NCI-H2227 treated with DMSO at 0.1 percent for 48 hours (cell line): ENCODE results near the gene NQO2.
"Not testable (repeated sequence)": the region's sequence is repeated elsewhere in the genome, so short reads cannot be mapped to it uniquely, and the experiment has no call there.

Experiments used
- DNase-seq: peaks from one replicate; lab custom pipeline; 2025; lab: John Stamatoyannopoulos, UW

NQO2 gene

DNA sequence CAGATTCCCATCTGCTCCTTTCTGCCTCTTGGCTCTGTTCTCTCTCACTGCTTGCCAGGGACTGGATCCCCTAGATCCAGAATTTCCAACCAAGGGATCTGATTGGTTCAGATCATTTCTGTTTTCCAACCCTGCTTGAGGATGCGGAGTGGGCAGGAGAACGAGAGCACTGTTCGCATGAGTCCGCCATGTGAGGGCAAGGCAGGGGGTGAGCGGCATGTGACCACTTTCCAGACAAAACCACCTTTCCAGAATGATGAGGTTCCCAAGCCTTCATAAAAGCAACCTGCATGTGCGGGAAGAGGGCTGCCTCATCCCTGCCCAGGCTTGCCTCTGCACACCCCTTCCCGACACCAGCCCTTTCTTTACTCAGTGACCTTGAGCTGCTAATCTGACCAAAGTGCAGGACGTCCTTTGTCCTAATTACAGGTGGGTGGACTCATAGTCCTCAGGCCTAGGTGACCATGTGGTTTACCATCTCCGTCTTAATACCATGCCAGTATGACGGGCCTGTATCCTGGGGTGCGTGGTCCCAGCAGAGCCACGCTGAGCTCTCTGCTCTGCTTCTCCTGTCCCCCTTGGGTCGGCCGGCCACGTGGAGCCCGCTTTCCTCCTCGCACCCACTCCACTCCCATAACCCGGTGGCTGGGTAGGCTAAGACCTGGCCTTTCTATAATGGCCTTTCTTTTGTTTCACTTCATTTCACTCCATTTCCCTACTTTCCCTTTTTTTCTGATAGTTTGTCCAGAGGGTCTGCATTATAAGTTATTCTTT is 14.4 kb downstream of the NQO2 start:
- no peak for DNase-seq

GRCh38 chr6:3014675-3015066 is 15.0 kb downstream of the NQO2 start:
- DNase-seq: no peak

- no peak for DNase-seq
Measured at GRCh38 chr6:3015144-3015543, 15.4 kb downstream of the NQO2 start.

DNA sequence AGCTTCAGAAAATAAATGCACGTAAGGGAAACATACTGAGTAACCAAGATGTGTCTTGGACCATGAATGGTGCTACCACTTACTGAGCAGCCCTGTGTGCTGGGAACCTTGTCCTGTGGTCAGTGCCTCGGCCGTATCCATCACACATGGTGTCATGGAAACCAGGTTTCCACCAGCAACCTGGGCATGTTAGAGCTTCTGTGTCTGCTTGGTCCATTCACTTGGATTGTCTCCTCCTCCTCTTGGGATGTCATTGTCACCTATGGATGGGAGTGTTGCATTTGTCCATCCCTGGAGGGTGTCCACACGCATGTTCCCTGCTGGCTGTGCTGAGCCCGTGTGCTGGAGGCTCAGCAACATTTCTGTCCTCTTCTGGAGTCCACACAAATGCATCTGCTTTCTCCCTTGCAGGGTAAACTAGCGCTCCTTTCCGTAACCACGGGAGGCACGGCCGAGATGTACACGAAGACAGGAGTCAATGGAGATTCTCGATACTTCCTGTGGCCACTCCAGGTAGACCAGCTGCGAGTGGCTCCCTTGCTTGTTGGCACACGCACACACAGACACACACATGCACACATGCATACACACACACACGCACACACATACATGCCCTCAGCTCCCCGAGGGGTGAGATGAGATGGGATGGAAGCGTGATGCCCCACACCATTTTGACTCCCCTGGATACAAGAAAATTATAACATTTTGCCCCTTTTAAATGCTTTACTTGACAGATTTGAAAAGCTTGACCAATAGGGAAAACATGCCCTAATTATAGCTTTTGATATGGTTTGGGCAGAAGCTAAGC is 17.0 kb downstream of the NQO2 start:
- no peak for DNase-seq

DNA sequence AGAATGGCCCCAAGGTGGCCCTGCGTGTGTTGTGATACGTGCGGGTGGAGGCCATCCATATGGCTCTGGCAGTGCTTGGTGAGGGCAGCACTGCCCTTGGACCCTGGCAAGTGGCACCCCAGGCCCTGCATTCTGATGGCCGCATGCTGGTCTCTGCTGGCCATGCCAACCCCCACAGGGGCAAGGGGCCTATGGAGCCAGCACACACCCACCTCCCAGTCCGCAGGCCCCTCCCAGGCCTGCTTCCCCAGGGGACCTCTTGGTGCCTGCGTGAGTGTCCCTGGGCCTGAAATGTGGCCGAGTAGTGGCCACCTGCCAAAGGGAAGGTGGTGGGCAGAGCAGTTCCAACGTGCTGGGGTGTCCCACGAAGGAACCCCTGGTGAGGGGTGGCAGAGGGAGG is 17.6 kb downstream of the NQO2 start:
- DNase-seq: no peak

GRCh38 chr6:3019065-3019464 is 19.4 kb downstream of the NQO2 start:
- no peak for DNase-seq

DNA sequence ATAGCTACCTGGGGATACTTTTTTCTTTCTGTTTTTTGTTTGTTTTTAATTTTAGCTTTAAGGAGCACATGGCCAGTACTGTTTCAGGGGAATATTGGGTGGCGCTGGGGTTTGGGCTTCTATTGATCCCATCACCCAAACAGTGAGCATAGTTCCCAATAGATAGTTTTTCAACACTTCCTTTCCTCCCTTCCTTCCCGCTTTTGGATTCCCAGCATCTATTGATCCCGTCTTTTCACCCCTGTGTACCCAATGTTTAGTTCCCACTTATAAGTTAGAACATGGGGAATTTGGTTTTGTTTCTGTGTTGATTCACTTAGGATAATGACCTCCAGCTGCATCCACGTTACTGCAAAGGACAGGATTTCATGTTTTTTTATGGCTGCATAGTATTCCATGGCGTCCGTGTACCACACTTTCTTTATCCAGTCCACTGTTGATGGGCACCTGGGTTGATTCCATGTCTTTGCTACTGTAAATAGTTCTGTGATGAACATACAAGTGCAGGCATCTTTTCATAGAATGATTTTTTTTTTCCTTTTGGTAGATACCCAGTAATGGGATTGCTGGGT is 20.1 kb downstream of the NQO2 start:
- no peak for DNase-seq

GRCh38 chr6:3020976-3021598 is 21.4 kb downstream of the NQO2 start:
- DNase-seq: not testable (repeated sequence)

DNA sequence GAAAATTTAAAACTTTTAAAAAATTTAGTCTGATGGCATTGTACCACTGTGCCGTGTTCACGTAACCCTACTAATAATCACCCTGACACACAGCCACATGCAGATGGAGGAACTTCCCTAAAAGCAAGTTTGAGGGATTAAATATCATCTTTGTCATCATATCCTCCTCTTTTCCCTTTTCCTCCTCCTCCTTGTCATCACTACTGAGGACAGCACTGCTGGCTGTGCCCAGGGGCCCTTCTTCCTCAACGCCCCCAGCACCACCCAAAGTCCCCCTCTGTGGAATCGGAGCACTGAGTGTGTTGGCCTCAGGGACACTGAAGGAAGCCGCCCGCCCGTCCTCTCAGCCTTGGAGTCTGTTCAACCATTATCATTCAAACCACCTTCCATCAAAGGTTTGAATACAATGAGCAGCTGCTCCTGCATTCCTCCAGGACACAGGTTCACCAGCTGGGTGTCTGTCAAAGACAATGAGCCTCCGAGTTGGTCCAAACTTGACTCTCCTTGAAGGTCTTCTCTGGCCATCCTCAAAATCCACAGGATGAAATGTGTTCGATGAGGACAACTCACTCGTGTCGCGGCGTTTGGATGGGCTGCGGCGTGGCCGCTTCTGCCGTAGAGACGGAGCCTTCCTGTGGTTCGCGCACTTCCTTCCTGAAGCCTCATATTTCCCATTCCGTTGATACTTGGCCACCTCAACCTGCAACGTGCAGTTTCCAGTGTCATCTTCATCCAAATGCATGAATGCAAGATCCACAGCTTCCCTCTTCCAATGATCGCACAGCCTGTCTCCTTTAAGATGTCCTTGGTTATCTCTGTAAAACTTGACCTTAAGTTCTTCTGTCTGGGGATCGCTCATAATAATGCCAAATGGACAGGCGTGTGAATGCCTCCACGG is 23.3 kb downstream of the NQO2 start:
- DNase-seq: peak; percentile 55

- peak; percentile 87 for DNase-seq
Measured at GRCh38 chr6:3023663-3024483, 24.2 kb downstream of the NQO2 start.

GRCh38 chr6:3026791-3027626 is 27.3 kb downstream of the NQO2 start:
- DNase-seq: no peak

- DNase-seq: not testable (repeated sequence)
Measured at GRCh38 chr6:3028156-3028555, 28.5 kb downstream of the NQO2 start.

DNA sequence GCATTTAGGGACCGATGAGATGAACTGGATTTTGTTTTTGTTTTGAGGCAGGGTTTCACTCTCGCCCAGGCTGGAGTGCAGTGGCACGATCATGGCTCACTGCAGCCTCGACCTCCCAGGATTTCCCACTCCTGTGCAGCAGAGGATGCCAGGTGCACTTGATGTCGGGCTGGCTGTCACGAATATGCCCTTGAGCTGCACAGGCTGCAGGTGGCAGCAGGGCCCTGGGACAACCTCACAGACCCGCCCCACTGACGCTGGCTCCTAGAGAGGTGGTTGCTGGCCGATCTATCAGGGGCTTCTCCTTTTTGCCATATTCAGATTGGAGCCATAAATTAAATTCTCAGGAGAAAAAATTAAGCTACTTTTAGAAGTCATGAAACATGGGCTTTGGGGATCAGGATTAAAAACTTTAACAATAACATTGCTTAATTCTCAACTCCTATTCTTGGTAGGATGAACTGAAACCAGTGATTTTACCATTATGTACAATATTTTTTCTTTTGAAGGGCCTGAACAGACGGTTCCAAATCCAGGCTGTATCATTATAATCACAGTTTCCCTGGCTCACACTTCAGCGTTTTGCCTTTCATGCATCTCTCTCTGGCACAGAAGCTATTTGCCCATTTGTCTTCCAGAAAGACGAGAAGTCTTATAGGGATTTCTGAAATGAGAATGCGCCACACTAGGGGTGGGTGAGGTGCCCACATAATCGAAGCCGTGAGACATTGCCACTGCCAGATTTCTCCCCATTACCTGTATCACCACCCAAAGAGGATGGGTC is 32.4 kb downstream of the NQO2 start:
- peak; percentile 4 for DNase-seq

DNA sequence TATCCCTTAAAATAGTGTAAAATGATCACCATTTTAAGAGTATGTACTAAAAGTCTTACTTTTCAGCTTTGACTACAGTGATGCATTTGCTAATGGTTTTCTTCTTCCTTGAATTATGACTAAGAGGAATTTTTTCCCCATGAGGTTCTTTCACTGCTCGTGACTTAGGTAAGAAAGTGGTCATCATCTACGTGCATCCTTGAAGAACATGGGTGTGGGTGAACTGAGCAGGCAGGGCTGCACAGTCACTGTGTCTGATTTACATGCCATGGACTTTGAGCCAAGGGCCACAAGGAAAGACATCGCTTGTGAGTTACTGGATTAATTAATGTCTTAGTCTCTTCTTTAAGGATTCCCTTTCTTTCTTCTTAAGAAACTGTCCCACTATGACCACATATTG is 33.3 kb downstream of the NQO2 start:
- DNase-seq: no peak

DNA sequence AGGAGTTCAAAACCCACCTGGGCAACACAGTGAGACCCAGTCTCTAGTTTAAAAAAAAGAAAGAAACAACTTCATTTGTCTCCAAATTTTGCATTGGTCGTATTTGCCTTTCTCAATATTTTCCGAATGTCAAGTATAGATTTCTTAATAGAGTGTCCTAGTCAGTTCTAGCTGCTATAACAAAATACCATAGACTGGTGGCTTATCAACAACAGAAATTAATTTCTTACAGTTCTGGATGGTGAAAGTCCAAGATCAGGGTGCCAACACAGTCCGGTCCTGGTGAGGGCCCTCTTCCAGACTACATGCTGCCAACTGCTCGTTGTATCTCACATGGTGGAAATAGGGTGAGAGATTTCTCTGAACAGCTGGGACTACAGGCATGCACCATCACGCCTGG is 34.0 kb downstream of the NQO2 start:
- DNase-seq: no peak

- DNase-seq: no peak
Measured at GRCh38 chr6:3035397-3035796, 35.7 kb downstream of the NQO2 start.

- DNase-seq: no peak
Measured at GRCh38 chr6:3036861-3037637, 37.4 kb downstream of the NQO2 start.
